Measurements from ENCODE around the gene CLEC10A.
"Not testable (repeated sequence)": the region's sequence is repeated elsewhere in the genome, so short reads cannot be mapped to it uniquely, and the experiment has no call there.

DNA sequence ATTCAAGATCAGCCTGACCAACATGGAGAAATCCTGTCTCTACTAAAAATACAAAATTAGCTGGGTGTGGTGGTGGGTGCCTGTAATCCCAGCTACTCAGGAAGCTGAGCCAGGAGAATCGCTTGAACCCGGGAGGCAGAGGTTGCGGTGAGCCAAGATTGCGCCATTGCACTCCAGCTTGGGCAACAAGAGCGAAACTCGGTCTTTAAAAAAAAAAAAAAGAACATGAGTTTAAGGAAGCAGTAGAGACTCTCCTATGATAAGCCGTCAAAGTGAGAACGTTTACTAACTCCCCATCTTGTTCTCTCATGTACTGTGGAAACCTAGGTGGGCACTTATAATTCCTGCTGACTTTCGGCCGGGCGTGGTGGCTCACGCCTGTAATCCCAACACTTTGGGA is 40.6 kb upstream of the CLEC10A start:
- not testable (repeated sequence) for TF ChIP-seq POLR2AphosphoS5 (IDR thresholded peaks at IDR 0.05); POLR2A (IDR thresholded peaks at IDR 0.05; ENCODE audit: low read depth)
- TF ChIP-seq, protein P1, sequence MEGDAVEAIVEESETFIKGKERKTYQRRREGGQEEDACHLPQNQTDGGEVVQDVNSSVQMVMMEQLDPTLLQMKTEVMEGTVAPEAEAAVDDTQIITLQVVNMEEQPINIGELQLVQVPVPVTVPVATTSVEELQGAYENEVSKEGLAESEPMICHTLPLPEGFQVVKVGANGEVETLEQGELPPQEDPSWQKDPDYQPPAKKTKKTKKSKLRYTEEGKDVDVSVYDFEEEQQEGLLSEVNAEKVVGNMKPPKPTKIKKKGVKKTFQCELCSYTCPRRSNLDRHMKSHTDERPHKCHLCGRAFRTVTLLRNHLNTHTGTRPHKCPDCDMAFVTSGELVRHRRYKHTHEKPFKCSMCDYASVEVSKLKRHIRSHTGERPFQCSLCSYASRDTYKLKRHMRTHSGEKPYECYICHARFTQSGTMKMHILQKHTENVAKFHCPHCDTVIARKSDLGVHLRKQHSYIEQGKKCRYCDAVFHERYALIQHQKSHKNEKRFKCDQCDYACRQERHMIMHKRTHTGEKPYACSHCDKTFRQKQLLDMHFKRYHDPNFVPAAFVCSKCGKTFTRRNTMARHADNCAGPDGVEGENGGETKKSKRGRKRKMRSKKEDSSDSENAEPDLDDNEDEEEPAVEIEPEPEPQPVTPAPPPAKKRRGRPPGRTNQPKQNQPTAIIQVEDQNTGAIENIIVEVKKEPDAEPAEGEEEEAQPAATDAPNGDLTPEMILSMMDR (IDR thresholded peaks at IDR 0.05): not testable (repeated sequence)
